Measurements from ENCODE around the gene CRADD.

DNA sequence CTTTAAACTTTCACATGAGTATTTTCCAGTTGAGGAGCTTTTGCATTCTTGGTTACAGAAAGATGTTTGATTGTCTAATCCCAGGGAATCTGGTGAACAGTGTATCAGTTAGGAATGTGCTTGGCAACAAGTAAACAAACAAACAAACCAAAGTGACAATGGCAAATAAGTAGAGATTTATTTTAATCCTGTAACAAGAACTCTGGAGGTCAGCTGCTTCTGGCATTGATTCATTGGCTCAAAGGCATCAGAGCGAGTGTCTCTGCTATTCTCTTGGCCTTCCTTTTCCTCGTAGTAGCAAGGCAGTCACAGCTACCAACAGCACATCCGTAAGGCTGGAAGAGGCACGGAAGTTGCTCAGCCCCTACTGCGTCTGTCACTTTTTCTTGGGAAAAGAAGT lies 37.2 kb downstream of the CRADD start:
- TF ChIP-seq, protein P1, sequence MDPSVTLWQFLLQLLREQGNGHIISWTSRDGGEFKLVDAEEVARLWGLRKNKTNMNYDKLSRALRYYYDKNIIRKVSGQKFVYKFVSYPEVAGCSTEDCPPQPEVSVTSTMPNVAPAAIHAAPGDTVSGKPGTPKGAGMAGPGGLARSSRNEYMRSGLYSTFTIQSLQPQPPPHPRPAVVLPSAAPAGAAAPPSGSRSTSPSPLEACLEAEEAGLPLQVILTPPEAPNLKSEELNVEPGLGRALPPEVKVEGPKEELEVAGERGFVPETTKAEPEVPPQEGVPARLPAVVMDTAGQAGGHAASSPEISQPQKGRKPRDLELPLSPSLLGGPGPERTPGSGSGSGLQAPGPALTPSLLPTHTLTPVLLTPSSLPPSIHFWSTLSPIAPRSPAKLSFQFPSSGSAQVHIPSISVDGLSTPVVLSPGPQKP (IDR thresholded peaks at IDR 0.05; ENCODE audit: low read depth, low read length): no peak
- no peak for TF ChIP-seq SP1 (IDR thresholded peaks at IDR 0.05; ENCODE audit: low read depth, low read length)
- no peak for TF ChIP-seq DPF2 (IDR thresholded peaks at IDR 0.05)
- TF ChIP-seq, protein P2, sequence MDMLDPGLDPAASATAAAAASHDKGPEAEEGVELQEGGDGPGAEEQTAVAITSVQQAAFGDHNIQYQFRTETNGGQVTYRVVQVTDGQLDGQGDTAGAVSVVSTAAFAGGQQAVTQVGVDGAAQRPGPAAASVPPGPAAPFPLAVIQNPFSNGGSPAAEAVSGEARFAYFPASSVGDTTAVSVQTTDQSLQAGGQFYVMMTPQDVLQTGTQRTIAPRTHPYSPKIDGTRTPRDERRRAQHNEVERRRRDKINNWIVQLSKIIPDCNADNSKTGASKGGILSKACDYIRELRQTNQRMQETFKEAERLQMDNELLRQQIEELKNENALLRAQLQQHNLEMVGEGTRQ (IDR thresholded peaks at IDR 0.05; ENCODE audit: borderline replicate concordance, low read depth, low read length): no peak
- TF ChIP-seq, protein P3, sequence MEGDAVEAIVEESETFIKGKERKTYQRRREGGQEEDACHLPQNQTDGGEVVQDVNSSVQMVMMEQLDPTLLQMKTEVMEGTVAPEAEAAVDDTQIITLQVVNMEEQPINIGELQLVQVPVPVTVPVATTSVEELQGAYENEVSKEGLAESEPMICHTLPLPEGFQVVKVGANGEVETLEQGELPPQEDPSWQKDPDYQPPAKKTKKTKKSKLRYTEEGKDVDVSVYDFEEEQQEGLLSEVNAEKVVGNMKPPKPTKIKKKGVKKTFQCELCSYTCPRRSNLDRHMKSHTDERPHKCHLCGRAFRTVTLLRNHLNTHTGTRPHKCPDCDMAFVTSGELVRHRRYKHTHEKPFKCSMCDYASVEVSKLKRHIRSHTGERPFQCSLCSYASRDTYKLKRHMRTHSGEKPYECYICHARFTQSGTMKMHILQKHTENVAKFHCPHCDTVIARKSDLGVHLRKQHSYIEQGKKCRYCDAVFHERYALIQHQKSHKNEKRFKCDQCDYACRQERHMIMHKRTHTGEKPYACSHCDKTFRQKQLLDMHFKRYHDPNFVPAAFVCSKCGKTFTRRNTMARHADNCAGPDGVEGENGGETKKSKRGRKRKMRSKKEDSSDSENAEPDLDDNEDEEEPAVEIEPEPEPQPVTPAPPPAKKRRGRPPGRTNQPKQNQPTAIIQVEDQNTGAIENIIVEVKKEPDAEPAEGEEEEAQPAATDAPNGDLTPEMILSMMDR (IDR thresholded peaks at IDR 0.05 in 2 of 3, conservative IDR thresholded peaks at IDR 0.05 in 1 of 3; ENCODE audit: control insufficient read depth in 2 of 3, extremely low read depth in 1 of 3, insufficient read depth in 1 of 3, low read depth in 3 of 3, low read length in 3 of 3): no peak
- no peak for TF ChIP-seq EZH2 (IDR thresholded peaks at IDR 0.05; ENCODE audit: borderline replicate concordance, control insufficient read depth, low read depth, low read length)
- TF ChIP-seq YY1 (IDR thresholded peaks at IDR 0.05; ENCODE audit: low read depth, low read length): no peak
- TF ChIP-seq, protein P4, sequence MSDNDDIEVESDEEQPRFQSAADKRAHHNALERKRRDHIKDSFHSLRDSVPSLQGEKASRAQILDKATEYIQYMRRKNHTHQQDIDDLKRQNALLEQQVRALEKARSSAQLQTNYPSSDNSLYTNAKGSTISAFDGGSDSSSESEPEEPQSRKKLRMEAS (IDR thresholded peaks at IDR 0.05; ENCODE audit: low read depth, low read length): no peak
- TF ChIP-seq FOXM1 (IDR thresholded peaks at IDR 0.05; ENCODE audit: low read depth, low read length): no peak
- TF ChIP-seq, protein P5, sequence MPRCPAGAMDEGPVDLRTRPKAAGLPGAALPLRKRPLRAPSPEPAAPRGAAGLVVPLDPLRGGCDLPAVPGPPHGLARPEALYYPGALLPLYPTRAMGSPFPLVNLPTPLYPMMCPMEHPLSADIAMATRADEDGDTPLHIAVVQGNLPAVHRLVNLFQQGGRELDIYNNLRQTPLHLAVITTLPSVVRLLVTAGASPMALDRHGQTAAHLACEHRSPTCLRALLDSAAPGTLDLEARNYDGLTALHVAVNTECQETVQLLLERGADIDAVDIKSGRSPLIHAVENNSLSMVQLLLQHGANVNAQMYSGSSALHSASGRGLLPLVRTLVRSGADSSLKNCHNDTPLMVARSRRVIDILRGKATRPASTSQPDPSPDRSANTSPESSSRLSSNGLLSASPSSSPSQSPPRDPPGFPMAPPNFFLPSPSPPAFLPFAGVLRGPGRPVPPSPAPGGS (IDR thresholded peaks at IDR 0.05; ENCODE audit: borderline replicate concordance, insufficient read depth, low read depth, low read length, poor library complexity, severe bottlenecking): no peak
- TF ChIP-seq KDM1A (IDR thresholded peaks at IDR 0.05; ENCODE audit: borderline replicate concordance): no peak
- TF ChIP-seq SPI1 (IDR thresholded peaks at IDR 0.05; ENCODE audit: borderline replicate concordance, insufficient read depth, low read depth, low read length): no peak

Data from GM12878 (cell line).